ENCODE measurements around the gene HOXA1.

HOXA1 gene

DNA sequence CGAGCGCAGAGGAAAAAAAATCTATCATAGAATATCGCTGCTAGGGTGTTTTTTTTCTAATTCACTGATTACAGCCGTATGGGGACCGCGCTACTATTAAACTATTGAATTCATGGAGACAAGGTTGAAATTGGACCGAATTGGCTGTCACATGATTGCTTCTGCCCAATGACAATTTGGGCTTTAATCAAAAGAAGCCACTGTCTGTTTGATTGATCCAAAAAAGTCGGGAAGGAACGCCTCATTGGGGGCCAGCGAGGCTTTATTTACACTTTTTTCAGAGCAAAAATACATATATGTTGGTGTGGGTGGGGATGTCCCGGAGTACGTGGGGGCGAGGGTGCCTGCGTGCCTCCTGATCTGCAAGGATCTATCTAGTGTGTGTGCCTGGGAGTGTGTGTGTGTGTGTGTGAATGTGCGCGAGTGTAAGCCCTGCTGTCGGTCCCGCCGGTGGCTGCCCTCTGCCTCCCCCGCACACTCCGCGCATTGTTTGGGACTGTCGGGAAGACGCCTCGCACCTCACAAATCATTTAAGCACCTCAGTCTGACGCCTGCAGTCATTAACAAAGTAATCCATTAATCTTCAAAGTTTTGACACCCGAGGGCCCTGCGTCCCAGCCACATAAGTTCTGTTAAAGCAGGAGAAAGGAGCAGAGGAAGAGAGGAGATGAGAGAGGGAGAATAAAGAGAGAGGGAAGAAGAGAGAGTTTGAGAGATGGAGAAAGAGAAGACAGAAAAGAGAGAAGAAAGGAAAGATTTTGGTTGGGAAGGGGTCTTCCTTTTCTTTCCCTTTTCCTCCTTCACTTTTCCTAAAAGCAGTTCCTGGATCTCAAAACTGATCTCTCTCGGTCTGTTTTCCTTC is 7.0 kb upstream of the HOXA1 start, which contains the start of gene HOXA2:
Gene HOXA2 (minus strand): TSS at position 103 of the 862 bp plus-strand sequence. CDS start 183 bp downstream, outside the sequence.
- ATAC-seq, result no peak
- no peak for TF ChIP-seq TOX (CRISPR knock-in tag; IDR thresholded peaks at IDR 0.05; ENCODE audit: borderline replicate concordance)
- no peak for TF ChIP-seq RARB (CRISPR knock-in tag; IDR thresholded peaks at IDR 0.05)
- no peak for TF ChIP-seq ESRRG (CRISPR knock-in tag; IDR thresholded peaks at IDR 0.05)

DNA sequence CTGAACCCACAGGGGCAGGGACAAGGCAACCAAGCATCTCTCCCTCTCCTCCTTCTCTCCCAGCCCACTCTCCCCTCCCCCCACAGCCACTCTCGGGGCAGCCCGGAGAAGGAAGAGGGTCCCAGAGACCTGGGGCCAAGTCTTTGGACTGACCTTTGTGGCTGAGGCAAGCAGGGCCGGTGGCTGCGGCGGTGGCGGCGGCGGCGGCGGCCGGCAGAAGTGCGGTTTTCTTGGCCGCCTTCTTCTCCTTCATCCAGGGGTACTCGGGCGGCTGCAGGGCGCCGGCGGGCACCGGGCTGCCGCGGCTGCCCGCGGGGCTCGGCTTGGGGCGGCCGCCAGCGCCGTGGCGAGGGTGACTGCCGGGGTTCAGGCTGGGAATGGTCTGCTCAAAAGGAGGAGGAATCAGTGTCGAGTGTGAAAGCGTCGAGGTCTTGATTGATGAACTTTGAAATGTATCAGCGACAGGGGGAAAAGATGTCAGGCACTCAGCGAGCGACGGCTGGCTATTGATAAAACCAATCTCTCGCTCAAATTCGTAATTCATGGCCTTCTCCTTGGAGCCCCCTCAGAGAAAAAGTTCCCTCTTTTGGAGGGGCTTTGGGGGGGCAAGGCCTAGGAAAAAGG is 6.3 kb upstream of the HOXA1 start:
- no peak for ATAC-seq
- TF ChIP-seq ZC3H10 (CRISPR knock-in tag; IDR thresholded peaks at IDR 0.05) (no peak), ZFP3 (CRISPR knock-in tag; IDR thresholded peaks at IDR 0.05) (no peak), TOX (CRISPR knock-in tag; IDR thresholded peaks at IDR 0.05; ENCODE audit: borderline replicate concordance) (no peak), ARNTL (CRISPR knock-in tag; IDR thresholded peaks at IDR 0.05; ENCODE audit: borderline replicate concordance, low read depth) (no peak), ZNF8 (CRISPR knock-in tag; IDR thresholded peaks at IDR 0.05) (no peak), GLIS3 (CRISPR knock-in tag; IDR thresholded peaks at IDR 0.05) (no peak), ZNF565 (CRISPR knock-in tag; conservative IDR thresholded peaks at IDR 0.05; ENCODE audit: low read depth) (no peak), SNAI2 (CRISPR knock-in tag; IDR thresholded peaks at IDR 0.05) (no peak), PPARA (CRISPR knock-in tag; IDR thresholded peaks at IDR 0.05; ENCODE audit: borderline replicate concordance) (no peak)
- TF ChIP-seq, protein P1, sequence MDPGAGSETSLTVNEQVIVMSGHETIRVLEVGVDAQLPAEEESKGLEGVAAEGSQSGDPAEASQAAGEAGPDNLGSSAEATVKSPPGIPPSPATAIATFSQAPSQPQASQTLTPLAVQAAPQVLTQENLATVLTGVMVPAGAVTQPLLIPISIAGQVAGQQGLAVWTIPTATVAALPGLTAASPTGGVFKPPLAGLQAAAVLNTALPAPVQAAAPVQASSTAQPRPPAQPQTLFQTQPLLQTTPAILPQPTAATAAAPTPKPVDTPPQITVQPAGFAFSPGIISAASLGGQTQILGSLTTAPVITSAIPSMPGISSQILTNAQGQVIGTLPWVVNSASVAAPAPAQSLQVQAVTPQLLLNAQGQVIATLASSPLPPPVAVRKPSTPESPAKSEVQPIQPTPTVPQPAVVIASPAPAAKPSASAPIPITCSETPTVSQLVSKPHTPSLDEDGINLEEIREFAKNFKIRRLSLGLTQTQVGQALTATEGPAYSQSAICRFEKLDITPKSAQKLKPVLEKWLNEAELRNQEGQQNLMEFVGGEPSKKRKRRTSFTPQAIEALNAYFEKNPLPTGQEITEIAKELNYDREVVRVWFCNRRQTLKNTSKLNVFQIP (CRISPR knock-in tag; IDR thresholded peaks at IDR 0.05; ENCODE audit: borderline replicate concordance, low read depth), result no peak
- TF ChIP-seq, protein P2, sequence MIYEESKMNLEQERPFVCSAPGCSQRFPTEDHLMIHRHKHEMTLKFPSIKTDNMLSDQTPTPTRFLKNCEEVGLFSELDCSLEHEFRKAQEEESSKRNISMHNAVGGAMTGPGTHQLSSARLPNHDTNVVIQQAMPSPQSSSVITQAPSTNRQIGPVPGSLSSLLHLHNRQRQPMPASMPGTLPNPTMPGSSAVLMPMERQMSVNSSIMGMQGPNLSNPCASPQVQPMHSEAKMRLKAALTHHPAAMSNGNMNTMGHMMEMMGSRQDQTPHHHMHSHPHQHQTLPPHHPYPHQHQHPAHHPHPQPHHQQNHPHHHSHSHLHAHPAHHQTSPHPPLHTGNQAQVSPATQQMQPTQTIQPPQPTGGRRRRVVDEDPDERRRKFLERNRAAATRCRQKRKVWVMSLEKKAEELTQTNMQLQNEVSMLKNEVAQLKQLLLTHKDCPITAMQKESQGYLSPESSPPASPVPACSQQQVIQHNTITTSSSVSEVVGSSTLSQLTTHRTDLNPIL (CRISPR knock-in tag; IDR thresholded peaks at IDR 0.05; ENCODE audit: low read depth), result no peak

DNA sequence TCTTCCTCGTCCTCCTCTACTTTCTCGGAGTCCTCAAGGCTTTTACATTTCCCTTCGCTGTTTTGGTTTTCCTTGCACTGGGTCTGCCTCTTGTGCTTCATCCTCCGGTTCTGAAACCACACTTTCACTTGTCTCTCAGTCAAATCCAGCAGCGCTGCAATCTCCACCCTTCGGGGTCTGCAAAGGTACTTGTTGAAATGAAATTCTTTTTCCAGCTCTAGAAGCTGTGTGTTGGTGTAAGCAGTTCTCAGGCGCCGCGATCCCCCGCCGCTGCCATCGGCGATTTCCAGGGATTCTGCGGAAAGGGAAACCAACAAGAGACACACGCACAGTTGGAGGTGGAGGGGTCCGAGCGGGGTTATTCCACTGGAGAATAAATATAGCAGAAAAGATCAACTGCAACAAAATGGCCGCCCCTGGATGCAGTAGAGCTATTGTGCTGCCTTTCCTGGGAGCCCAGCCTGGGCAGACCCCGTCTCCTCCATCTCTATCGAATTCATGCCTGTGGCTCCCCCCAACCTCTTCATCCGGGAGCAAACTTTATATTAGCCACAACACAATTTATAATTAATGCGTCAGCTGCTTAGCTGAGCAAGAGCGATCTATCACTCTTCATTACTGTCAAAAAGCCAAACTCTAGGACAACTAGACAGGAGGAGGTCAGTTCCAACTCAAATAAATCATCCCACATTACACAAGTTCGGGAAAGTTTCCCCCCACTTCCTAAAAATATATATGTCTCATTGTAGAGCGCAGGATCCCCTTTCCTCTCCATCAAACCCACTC is 5.6 kb upstream of the HOXA1 start:
- TF ChIP-seq GLIS3 (CRISPR knock-in tag; IDR thresholded peaks at IDR 0.05) (no peak), CSDC2 (CRISPR knock-in tag; IDR thresholded peaks at IDR 0.05) (no peak), TOX (CRISPR knock-in tag; IDR thresholded peaks at IDR 0.05; ENCODE audit: borderline replicate concordance) (no peak), ZNF565 (CRISPR knock-in tag; conservative IDR thresholded peaks at IDR 0.05; ENCODE audit: low read depth) (no peak)
- TF ChIP-seq, protein P3, sequence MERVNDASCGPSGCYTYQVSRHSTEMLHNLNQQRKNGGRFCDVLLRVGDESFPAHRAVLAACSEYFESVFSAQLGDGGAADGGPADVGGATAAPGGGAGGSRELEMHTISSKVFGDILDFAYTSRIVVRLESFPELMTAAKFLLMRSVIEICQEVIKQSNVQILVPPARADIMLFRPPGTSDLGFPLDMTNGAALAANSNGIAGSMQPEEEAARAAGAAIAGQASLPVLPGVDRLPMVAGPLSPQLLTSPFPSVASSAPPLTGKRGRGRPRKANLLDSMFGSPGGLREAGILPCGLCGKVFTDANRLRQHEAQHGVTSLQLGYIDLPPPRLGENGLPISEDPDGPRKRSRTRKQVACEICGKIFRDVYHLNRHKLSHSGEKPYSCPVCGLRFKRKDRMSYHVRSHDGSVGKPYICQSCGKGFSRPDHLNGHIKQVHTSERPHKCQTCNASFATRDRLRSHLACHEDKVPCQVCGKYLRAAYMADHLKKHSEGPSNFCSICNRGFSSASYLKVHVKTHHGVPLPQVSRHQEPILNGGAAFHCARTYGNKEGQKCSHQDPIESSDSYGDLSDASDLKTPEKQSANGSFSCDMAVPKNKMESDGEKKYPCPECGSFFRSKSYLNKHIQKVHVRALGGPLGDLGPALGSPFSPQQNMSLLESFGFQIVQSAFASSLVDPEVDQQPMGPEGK (CRISPR knock-in tag; IDR thresholded peaks at IDR 0.05; ENCODE audit: borderline replicate concordance), result no peak
- ATAC-seq, result no peak

DNA sequence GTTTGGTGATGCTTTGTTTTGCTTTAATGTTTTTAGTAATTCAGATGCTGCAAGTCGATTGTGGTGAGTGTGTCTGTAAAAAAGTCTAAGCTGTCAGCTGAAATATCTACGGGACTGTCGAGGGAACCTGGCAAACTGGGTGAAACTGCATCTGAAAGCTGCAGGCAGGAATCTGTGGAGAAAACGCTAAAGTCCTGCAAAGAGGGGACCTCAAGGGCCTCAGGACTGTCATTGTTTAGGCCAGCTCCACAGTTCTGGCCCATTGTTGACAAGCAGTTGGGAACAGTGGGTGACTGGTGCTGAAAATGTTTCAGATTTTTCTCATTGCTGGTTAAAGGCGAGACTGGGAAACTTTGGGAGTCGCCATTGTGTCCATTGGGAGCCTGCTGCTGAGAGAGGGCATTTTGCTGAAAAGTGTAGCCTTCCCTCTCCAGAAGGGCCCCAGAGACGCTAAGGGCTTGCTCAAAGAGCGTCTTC is 4.9 kb upstream of the HOXA1 start:
- ATAC-seq, result no peak
- no peak for TF ChIP-seq BACH2 (CRISPR knock-in tag; IDR thresholded peaks at IDR 0.05; ENCODE audit: borderline replicate concordance)
- TF ChIP-seq TCF4 (CRISPR knock-in tag; IDR thresholded peaks at IDR 0.05; ENCODE audit: borderline replicate concordance), result no peak
- TF ChIP-seq RARB (CRISPR knock-in tag; IDR thresholded peaks at IDR 0.05), result no peak
- TF ChIP-seq ZNF70 (CRISPR knock-in tag; IDR thresholded peaks at IDR 0.05), result no peak
- TF ChIP-seq ZC3H10 (CRISPR knock-in tag; IDR thresholded peaks at IDR 0.05), result no peak
- no peak for TF ChIP-seq CSDC2 (CRISPR knock-in tag; IDR thresholded peaks at IDR 0.05)
- no peak for TF ChIP-seq ZFP3 (CRISPR knock-in tag; IDR thresholded peaks at IDR 0.05)
- no peak for TF ChIP-seq ZNF565 (CRISPR knock-in tag; conservative IDR thresholded peaks at IDR 0.05; ENCODE audit: low read depth)
- TF ChIP-seq ESRRG (CRISPR knock-in tag; IDR thresholded peaks at IDR 0.05), result no peak
- TF ChIP-seq SNAI2 (CRISPR knock-in tag; IDR thresholded peaks at IDR 0.05), result no peak
- TF ChIP-seq OSR1 (CRISPR knock-in tag; IDR thresholded peaks at IDR 0.05), result no peak
- TF ChIP-seq, protein P2 (CRISPR knock-in tag; IDR thresholded peaks at IDR 0.05; ENCODE audit: low read depth), result no peak
